H1 (cell line): ENCODE data around the gene BTNL3. TPM values are rescaled to one million over a fixed set of nuclear protein-coding genes. Genes with fewer than 3 reads are reported as not detected.

Source experiments
- ATF3 ChIP-seq: IDR thresholded peaks from 2 replicates; pipeline ENCODE4 v1.6.1; 2011; ENCODE audit warnings: low read depth, mild to moderate bottlenecking, low read length; ENCODE audit not compliant: insufficient read depth
- CEBPB ChIP-seq: IDR thresholded peaks from 2 replicates; pipeline ENCODE4 v1.6.1; 2012; ENCODE audit warnings: low read depth, low read length
- CHD7 ChIP-seq: fragments of 300-600 bp; sonication (generic); IDR thresholded peaks from 2 replicates; pipeline ENCODE4 v1.7.1; 2012; ENCODE audit warnings: low read length, moderate library complexity, mild to moderate bottlenecking, inconsistent platforms; ENCODE audit not compliant: insufficient replicate concordance
- polyA plus RNA-seq, 7 experiments: library from polyadenylated mRNA; depleted of rRNA in 3 of 7; stranded (reverse) in 5 of 7; unstranded in 2 of 7; fragments of >200 nt in 5 of 7; fragments of 200-250 nt in 2 of 7; gene quantifications; 1 replicate in 5 of 7; 2 replicates in 1 of 7; 4 replicates in 1 of 7; pipeline versions ENCODE4 v1.2.1 to v1.2.3, GENCODE V29; 2011 to 2013; ENCODE audit warnings: missing spikeins in 2 of 7, mixed read lengths in 2 of 7
- total RNA-seq: library from RNA; stranded (reverse); fragmentation: NEBNext Ultra II Directional; extraction: Animal tissue kit (Norgen Biotek cat#: 25700); gene quantifications from 2 replicates; pipeline ENCODE4 v1.2.1, GENCODE V29; 2021

BTNL3 gene
- total and polyA plus RNA-seq, 2 of the 8 experiments (the other 6 are each of a cell fraction or from before 2014, with no cell fraction given) = not detected

GRCh38 chr5:181044093-181044599 lies 55.5 kb downstream of the BTNL3 start (continued):
- TF ChIP-seq ATF3 (no peak), CHD7 (no peak), CEBPB (no peak)
